ENCODE measurements around the gene TSSK3. TPM values are rescaled to one million over a fixed set of nuclear protein-coding genes. Genes with fewer than 3 reads are reported as not detected.

TSSK3 gene
- total and polyA plus RNA-seq, 9 of the 15 experiments (the other 6 are each of a cell fraction or from before 2014, with no cell fraction given): 0.27 to 2.8 (median 1.9) TPM

DNA sequence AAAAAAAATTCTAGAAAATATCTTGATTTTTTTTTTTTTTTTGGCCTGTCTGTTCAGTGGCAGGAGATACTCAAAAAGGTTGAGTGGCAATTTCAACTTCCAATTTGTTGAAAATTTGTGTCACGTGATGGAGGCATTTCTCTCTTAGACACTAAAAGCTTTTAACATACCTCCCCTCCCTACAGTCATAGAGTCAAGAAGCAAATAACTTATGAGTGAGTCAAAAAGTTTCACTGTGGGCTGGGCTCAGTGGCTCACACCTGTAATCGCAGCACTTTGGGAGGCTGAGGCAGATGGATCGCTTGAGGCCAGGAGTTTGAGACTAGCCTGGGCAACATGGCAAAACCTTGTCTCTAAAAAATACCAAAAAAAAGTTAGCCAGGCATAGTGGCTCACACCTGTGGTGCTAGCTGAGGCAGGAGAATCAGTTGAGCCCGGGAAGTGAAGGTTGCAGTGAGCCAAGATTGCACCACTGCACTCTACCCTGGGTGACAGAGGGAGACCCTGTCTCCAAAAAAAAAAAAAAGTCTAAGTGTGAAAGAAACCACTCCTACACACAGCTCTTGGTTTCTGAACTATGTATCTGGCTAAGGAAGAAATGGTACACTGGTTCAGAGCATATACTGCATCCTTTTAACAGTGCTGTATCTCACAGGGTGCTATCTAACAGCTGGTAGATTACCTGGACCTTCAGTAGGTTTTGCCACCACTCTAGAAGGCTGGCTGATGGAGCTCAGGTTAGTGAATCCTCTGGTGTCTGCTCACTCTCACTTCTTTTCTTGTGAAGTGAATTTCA is 43.5 kb downstream of the TSSK3 start (continued):
- TF ChIP-seq SUPT5H (IDR thresholded peaks at IDR 0.05) (no peak), TAF15 (IDR thresholded peaks at IDR 0.05; ENCODE audit: low read depth, low read length) (no peak), FOXJ2 (tag; IDR thresholded peaks at IDR 0.05) (no peak)

DNA sequence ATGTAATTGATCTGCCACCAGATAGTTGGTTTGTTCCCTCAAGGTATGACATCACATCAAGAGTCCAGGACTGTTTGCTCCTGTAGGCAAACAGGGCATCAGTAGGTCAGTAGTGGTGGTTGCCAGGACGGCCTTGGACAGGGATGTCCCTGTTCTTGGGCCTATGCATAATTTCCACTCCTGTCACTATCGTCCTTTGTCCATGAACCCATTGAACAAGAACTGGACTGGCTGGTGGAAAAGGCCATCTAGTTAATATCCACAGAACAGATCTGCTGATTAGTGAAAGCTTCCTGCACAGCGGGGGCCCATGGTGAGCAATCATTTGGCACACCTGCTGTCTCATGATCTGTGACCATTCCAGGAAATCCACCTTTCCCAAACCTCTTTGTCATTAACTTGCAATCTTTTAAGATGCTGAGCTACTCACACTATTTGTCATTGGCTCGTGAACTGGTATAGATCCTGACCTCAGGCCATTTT is 44.3 kb downstream of the TSSK3 start:
- ATAC-seq: peak; percentile 47
- no peak overlapping the region for H3K9ac ChIP-seq (ENCODE audit: insufficient read depth in 1 of 2, low read depth in 2 of 2, low read length in 2 of 2)
- intact Hi-C loops (cut with micrococcal nuclease) (no loop called here), in situ Hi-C loops (cut with MboI) (no loop called here)
- no peak for FAIRE-seq
- H3K27ac ChIP-seq (ENCODE audit: extremely low read depth, low read depth, low read length): no peak overlapping the region
- no peaks in the 10 kb centered on the region for H4K20me1 ChIP-seq (replicated peaks; ENCODE audit: control insufficient read depth, insufficient read depth, low read length)
- no peaks in the 10 kb centered on the region for H3K79me2 ChIP-seq (ENCODE audit: control insufficient read depth, insufficient read depth, low read length)
- DNase-seq (ENCODE audit: extremely low read depth in 1 of 4, low spot score in 3 of 4): peak in 2 of 4 experiments; percentile 32 to 49
- ChIA-PET CTCF (ENCODE audit: low intra/inter-chr PET ratio) (no interaction called here), POLR2A (interaction anchor here (0.6 to 2.2 kb wide), 2 partner anchors 12 to 443 kb away, joined by 4 to 6 read pairs; partner anchors contain the start of gene BSDC1)
- H3K9me1 ChIP-seq (ENCODE audit: control insufficient read depth, insufficient read depth, low read length): no peaks in the 10 kb centered on the region
- no peak for TF ChIP-seq SLC30A9 (CRISPR knock-in tag; IDR thresholded peaks at IDR 0.05)
- 0 out of 2 replicates have a peak, but pooled peaks have one; percentile 8 for TF ChIP-seq TEAD4 (IDR thresholded peaks at IDR 0.05; ENCODE audit: low read length)
- no peak for TF ChIP-seq TEAD4 (CRISPR knock-in tag; IDR thresholded peaks at IDR 0.05; ENCODE audit: borderline replicate concordance)
- TF ChIP-seq CTBP1 (IDR thresholded peaks at IDR 0.05; ENCODE audit: borderline replicate concordance): 0 out of 2 replicates have a peak, but pooled peaks have one; percentile 14
- peak; percentile 41; the same call in 1 of the 2 replicates for TF ChIP-seq CBFA2T3 (IDR thresholded peaks at IDR 0.05)
- no TSS peak for BruUV-seq (replicated peaks)
- H3K4me2 ChIP-seq (ENCODE audit: insufficient read depth, low read length): no peak overlapping the region; the same call in 1 of the 2 replicates
- no peak overlapping the region for H3K4me3 ChIP-seq
- H3K36me3 ChIP-seq (ENCODE audit: control insufficient read depth, insufficient read depth, low read length): no peaks in the 10 kb centered on the region
- H2AFZ ChIP-seq (ENCODE audit: low read depth, low read length): peak overlapping the region; percentile 0; the same call in 1 of the 2 replicates
- no peaks in the 10 kb centered on the region for H3K9me3 ChIP-seq (replicated peaks; ENCODE audit: control insufficient read depth, insufficient read depth, low read depth, low read length)
- H3K27me3 ChIP-seq (ENCODE audit: control insufficient read depth in 2 of 2, insufficient read depth in 2 of 2, low read length in 2 of 2): no peaks in the 10 kb centered on the region
- peaks cover 0 to 12% of the 10 kb centered on the region in 2 experiments; a peak in 3 of 5 replicates for H3K4me1 ChIP-seq (replicated peaks in 1 of 2; ENCODE audit: control insufficient read depth in 2 of 2, insufficient read depth in 2 of 2, low read length in 2 of 2)
- WGBS (ENCODE audit: insufficient coverage, low coverage, missing lambda C conversion rate): 19% methylated on average over 4 of the region's 4 CpGs
